K562 (cell line): ENCODE measurements around the gene PPT2.
"Not testable (repeated sequence)": the region's sequence is repeated elsewhere in the genome, so short reads cannot be mapped to it uniquely, and the experiment has no call there.

Experiments
- CREB1 ChIP-seq, 2 experiments: sonication (generic) in 1 of 2; formaldehyde crosslinking in 1 of 2; IDR thresholded peaks; 2 replicates each; pipeline versions ENCODE4 v1.6.1 to v1.8.0; 2012 to 2022; ENCODE audit warnings: inconsistent platforms in 1 of 2, mild to moderate bottlenecking in 1 of 2, missing genetic modification reagents in 1 of 2, moderate library complexity in 1 of 2
- CTCF ChIP-seq, 3 experiments: IDR thresholded peaks in 2 of 3; conservative IDR thresholded peaks in 1 of 3; 2 replicates each; pipeline ENCODE4 v1.5.1; 2011 to 2012; ENCODE audit warnings: low read length in 3 of 3, mild to moderate bottlenecking in 3 of 3, control low read depth in 2 of 3, improper control_type of control experiment in 1 of 3, inconsistent platforms in 1 of 3, low read depth in 1 of 3, mixed read lengths in 1 of 3, moderate library complexity in 1 of 3; ENCODE audit not compliant: insufficient read depth in 2 of 3
- EP300 ChIP-seq: IDR thresholded peaks from 2 replicates; pipeline ENCODE4 v1.6.1; 2012; ENCODE audit warnings: low read length, improper control_type of control experiment
- FOXK1 ChIP-seq: sonication (generic); formaldehyde crosslinking; IDR thresholded peaks from 2 replicates; pipeline ENCODE4 v1.8.0; 2022; ENCODE audit warnings: missing genetic modification reagents, mild to moderate bottlenecking, borderline replicate concordance
- GATA2 ChIP-seq: sonication (generic); formaldehyde crosslinking; IDR thresholded peaks from 2 replicates; pipeline ENCODE4 v1.4.0; 2020; ENCODE audit warnings: mild to moderate bottlenecking, missing genetic modification reagents
- MAX ChIP-seq: sonication (generic); formaldehyde crosslinking; IDR thresholded peaks from 2 replicates; pipeline ENCODE4 v1.9.0; 2022; ENCODE audit warnings: mild to moderate bottlenecking, missing genetic modification reagents
- MXI1 ChIP-seq: IDR thresholded peaks from 2 replicates; pipeline ENCODE4 v1.6.1; 2011; ENCODE audit warnings: low read depth, mild to moderate bottlenecking, improper control_type of control experiment, low read length
- PHF21A ChIP-seq: fragments of 450-650 bp; IDR thresholded peaks from 2 replicates; pipeline ENCODE4 v1.6.1; 2017; ENCODE audit warnings: low read depth, borderline replicate concordance
- POLR2AphosphoS5 ChIP-seq: IDR thresholded peaks from 2 replicates; pipeline ENCODE4 v1.6.1; 2011; ENCODE audit warnings: mild to moderate bottlenecking, low read depth, low read length, moderate library complexity; ENCODE audit not compliant: control insufficient read depth, insufficient read depth
- POU5F1 ChIP-seq: fragments of 150-350 bp; IDR thresholded peaks from 2 replicates; pipeline ENCODE4 v1.6.1; 2014; ENCODE audit warnings: borderline replicate concordance, low read length, low read depth, mild to moderate bottlenecking; ENCODE audit not compliant: partially characterized antibody
- SP2 ChIP-seq: IDR thresholded peaks from 2 replicates; pipeline ENCODE4 v1.6.1; 2011; ENCODE audit warnings: mild to moderate bottlenecking, low read depth, low read length, moderate library complexity; ENCODE audit not compliant: poor library complexity, severe bottlenecking; ENCODE audit errors: extremely low read depth
- TAF1 ChIP-seq: IDR thresholded peaks from 2 replicates; pipeline ENCODE4 v1.6.1; 2011; ENCODE audit warnings: mild to moderate bottlenecking, low read length, moderate library complexity; ENCODE audit not compliant: insufficient read depth, control insufficient read depth, severe bottlenecking; ENCODE audit errors: extremely low read depth
- ZNF780A ChIP-seq: fragments of 250-450 bp; sonication (Bioruptor Pico); IDR thresholded peaks from 2 replicates; pipeline ENCODE4 v1.5.0; 2021; ENCODE audit warnings: mild to moderate bottlenecking

GRCh38 chr6:32186151-32186840, 32.4 kb downstream of the PPT2 start:
- TF ChIP-seq MAX; FOXK1; ZNF780A (CRISPR knock-in tag); TAF1; EP300; MXI1; PHF21A; CTCF (IDR thresholded peaks at IDR 0.05 in 2 of 3, conservative IDR thresholded peaks at IDR 0.05 in 1 of 3; ENCODE audit: insufficient read depth in 2 of 3, low read depth in 1 of 3, low read length in 3 of 3); CREB1 (IDR thresholded peaks at IDR 0.05); CREB1 (CRISPR knock-in tag; IDR thresholded peaks at IDR 0.05); POU5F1; GATA2 (CRISPR knock-in tag); SP2: not testable (repeated sequence)
- TF ChIP-seq POLR2AphosphoS5, result peak; percentile 36; the same call in 1 of the 2 replicates
